ENCODE data around the gene EXOC6.

EXOC6 gene

GRCh38 chr10:93067443-93068365, 219.4 kb downstream of the EXOC6 start:
- no peak for DNase-seq

GRCh38 chr10:93068411-93069244, 220.3 kb downstream of the EXOC6 start:
- DNase-seq = no peak

- no peak for DNase-seq
These were observed 220.9 kb downstream of the EXOC6 start for GRCh38 chr10:93069245-93069561.

- no peak for DNase-seq
These were observed 222.3 kb downstream of the EXOC6 start for GRCh38 chr10:93070378-93071176.

GRCh38 chr10:93071177-93071472, 222.8 kb downstream of the EXOC6 start:
- DNase-seq = no peak

- no peak for DNase-seq
These were observed 223.4 kb downstream of the EXOC6 start for GRCh38 chr10:93071674-93072224.

- no peak for DNase-seq
These were observed 223.9 kb downstream of the EXOC6 start for GRCh38 chr10:93072225-93072712.

GRCh38 chr10:93072713-93073538, 224.6 kb downstream of the EXOC6 start:
- no peak for DNase-seq

- no peak for DNase-seq
These were observed 225.3 kb downstream of the EXOC6 start, which contains the start of gene CYP26A1 for GRCh38 chr10:93073539-93074146. TSS of gene CYP26A1 (plus strand) at chr10:93073893. CDS start at chr10:93073935, 42 bp downstream.

- no peak for DNase-seq
These were observed 225.9 kb downstream of the EXOC6 start for GRCh38 chr10:93074147-93074596.

- no peak for DNase-seq
These were observed 226.5 kb downstream of the EXOC6 start for GRCh38 chr10:93074597-93075368.

- DNase-seq = no peak
These were observed 227.3 kb downstream of the EXOC6 start for GRCh38 chr10:93075369-93076221.

GRCh38 chr10:93076871-93077270, 228.6 kb downstream of the EXOC6 start:
- DNase-seq = no peak

GRCh38 chr10:93077860-93078337, 229.6 kb downstream of the EXOC6 start:
- DNase-seq = no peak

- DNase-seq = no peak
These were observed 231.5 kb downstream of the EXOC6 start for GRCh38 chr10:93079663-93080349.

GRCh38 chr10:93080350-93081046, 232.2 kb downstream of the EXOC6 start:
- DNase-seq = peak; percentile 39

GRCh38 chr10:93081318-93081717, 233.0 kb downstream of the EXOC6 start:
- DNase-seq = no peak

- DNase-seq = no peak
These were observed 233.5 kb downstream of the EXOC6 start for GRCh38 chr10:93081834-93082233.
